K562 (cell line): Measurements from ENCODE around the gene B3GALT5. TPM values are rescaled to one million over a fixed set of nuclear protein-coding genes. Genes with fewer than 3 reads are reported as not detected.

Source experiments
- ATAC-seq: fragments of 200-7000 bp; cut with Tn5 transposase; 3 replicates; pipeline ENCODE4 v1.9.1; 2020; ENCODE audit warnings: moderate library complexity
- BruUV-seq: library from RNA; stranded (reverse); fragments of 400-500 nt; replicated peaks from 2 replicates; lab custom pipeline; 2021; lab: Mats Ljungman, UMichigan
- CTCF ChIA-PET: fragments of 300-600 bp; formaldehyde crosslinking; extraction: SDS; loops from one replicate; lab custom pipeline; 2021; ENCODE audit warnings: low intra/inter-chr PET ratio; lab: Yijun Ruan, JAX
- POLR2A ChIA-PET: fragments of 300-600, 350-650 bp; sonication (Branson Sonifier 250); formaldehyde crosslinking; extraction: SDS; loops from one replicate; lab custom pipeline; 2021; ENCODE audit warnings: antibody characterized with exemption, inconsistent platforms; lab: Yijun Ruan, JAX
- DNase-seq, 4 experiments: peaks; one replicate each; pipeline versions ENCODE4 v3.0.0 to v3.0.0-alpha.2; 2011 to 2018; ENCODE audit warnings: low spot score in 3 of 4, mixed read lengths in 3 of 4; ENCODE audit errors: extremely low read depth in 1 of 4
- FAIRE-seq: peaks from 2 replicates; lab custom pipeline; 2011; peaks lifted over from hg19 to GRCh38; lab: Jason Lieb, UNC
- H2AFZ ChIP-seq: 2 replicates; pipeline ENCODE4 v1.6.0; 2011; ENCODE audit warnings: low read depth, low read length, control low read depth, inconsistent platforms
- H3K27ac ChIP-seq: fragments of 200-600 bp; 3 replicates; pipeline ENCODE4 v1.8.0; 2011; ENCODE audit warnings: low read depth, mild to moderate bottlenecking, control low read depth, inconsistent platforms, low read length, moderate library complexity, mixed read lengths; ENCODE audit errors: extremely low read depth
- H3K27me3 ChIP-seq, 2 experiments: fragments of 300-600 bp in 1 of 2; 2 replicates in 1 of 2; 3 replicates in 1 of 2; pipeline versions ENCODE4 v1.6.0 to v1.8.0; 2011; ENCODE audit warnings: inconsistent platforms in 2 of 2, low read length in 2 of 2, mild to moderate bottlenecking in 1 of 2, mixed read lengths in 1 of 2, moderate library complexity in 1 of 2; ENCODE audit not compliant: control insufficient read depth in 2 of 2, insufficient read depth in 2 of 2
- H3K36me3 ChIP-seq: fragments of 300-600 bp; 3 replicates; pipeline ENCODE4 v1.8.0; 2011; ENCODE audit warnings: mild to moderate bottlenecking, low read length, inconsistent platforms; ENCODE audit not compliant: control insufficient read depth, insufficient read depth
- H3K4me1 ChIP-seq, 2 experiments: fragments of 200-600 bp in 1 of 2; replicated peaks in 1 of 2; 2 replicates in 1 of 2; 3 replicates in 1 of 2; pipeline versions ENCODE4 v1.5.1 to v1.8.0; 2011; ENCODE audit warnings: inconsistent platforms in 2 of 2, low read length in 2 of 2, mild to moderate bottlenecking in 1 of 2, mixed read lengths in 1 of 2, moderate library complexity in 1 of 2; ENCODE audit not compliant: control insufficient read depth in 2 of 2, insufficient read depth in 2 of 2
- H3K4me2 ChIP-seq: 2 replicates; pipeline ENCODE4 v1.6.1; 2011; ENCODE audit warnings: low read length, control low read depth, inconsistent platforms, mixed read lengths; ENCODE audit not compliant: insufficient read depth
- H3K4me3 ChIP-seq: fragments of 200-600 bp; sonication (generic), shearing (Covaris generic); 2 replicates; pipeline ENCODE4 v1.5.1; 2016; ENCODE audit warnings: control low read depth, inconsistent platforms
- H3K79me2 ChIP-seq: fragments of 200-600 bp; 3 replicates; pipeline ENCODE4 v1.8.0; 2011; ENCODE audit warnings: low read length, inconsistent platforms; ENCODE audit not compliant: control insufficient read depth, insufficient read depth
- H3K9ac ChIP-seq, 2 experiments: 2 replicates each; pipeline versions ENCODE4 v1.6.0 to v1.6.1; 2011; ENCODE audit warnings: low read depth in 2 of 2, low read length in 2 of 2, control low read depth in 1 of 2, inconsistent platforms in 1 of 2, mild to moderate bottlenecking in 1 of 2, mixed read lengths in 1 of 2; ENCODE audit not compliant: insufficient read depth in 1 of 2
- H3K9me1 ChIP-seq: one replicate; pipeline ENCODE4 v1.6.0; 2011; ENCODE audit warnings: inconsistent platforms, mild to moderate bottlenecking, low read length, moderate library complexity; ENCODE audit not compliant: control insufficient read depth, insufficient read depth
- H3K9me3 ChIP-seq: replicated peaks from 2 replicates; pipeline ENCODE4 v1.5.1; 2011; ENCODE audit warnings: low read depth, low read length, inconsistent platforms; ENCODE audit not compliant: control insufficient read depth, insufficient read depth
- H4K20me1 ChIP-seq: replicated peaks from 2 replicates; pipeline ENCODE4 v1.6.1; 2011; ENCODE audit warnings: low read length, inconsistent platforms, mixed read lengths; ENCODE audit not compliant: control insufficient read depth, insufficient read depth
- BRCA1 ChIP-seq, 2 experiments: fragments of 450-650 bp in 1 of 2; sonication (generic) in 1 of 2; formaldehyde crosslinking in 1 of 2; IDR thresholded peaks; 2 replicates each; pipeline versions ENCODE4 v1.5.0 to v1.6.1; 2017 to 2020; ENCODE audit warnings: mild to moderate bottlenecking in 1 of 2, missing genetic modification reagents in 1 of 2
- CXXC5 ChIP-seq: fragments of 250-450 bp; sonication (Bioruptor Pico); IDR thresholded peaks from 2 replicates; pipeline ENCODE4 v1.8.0; 2022; ENCODE audit warnings: inconsistent platforms, mild to moderate bottlenecking, moderate library complexity
- POLR3G ChIP-seq: IDR thresholded peaks from 2 replicates; pipeline ENCODE4 v1.6.1; 2011; ENCODE audit not compliant: insufficient read length, insufficient replicate concordance; ENCODE audit errors: extremely low read depth
- SRSF3 ChIP-seq: fragments of 200-400 bp; formaldehyde crosslinking; IDR thresholded peaks from 2 replicates; pipeline ENCODE4 v1.6.1; 2016; ENCODE audit warnings: mild to moderate bottlenecking, low read length, moderate library complexity; ENCODE audit not compliant: insufficient read depth
- ZNF212 ChIP-seq: fragments of 450-650 bp; formaldehyde crosslinking; IDR thresholded peaks from 2 replicates; pipeline ENCODE4 v1.4.0; 2020; ENCODE audit warnings: mild to moderate bottlenecking
- ZNF551 ChIP-seq: fragments of 250-450 bp; sonication (Bioruptor Pico); IDR thresholded peaks from 2 replicates; pipeline ENCODE4 v1.5.0; 2021; ENCODE audit warnings: mild to moderate bottlenecking, moderate library complexity
- WGBS: fragments of 100-300 bp; shearing (Covaris generic); methylation state at CpG from one replicate; pipeline ENCODE4 v1.1.6; 2016; ENCODE audit warnings: low coverage, mixed read lengths; ENCODE audit not compliant: insufficient coverage; ENCODE audit errors: missing lambda C conversion rate; 5-methylcytosine and 5-hydroxymethylcytosine counted together
- in situ Hi-C: fragments of 300-500 bp; cut with MboI; formaldehyde crosslinking; loops from 4 replicates; pipeline ENCODE4 v1.15.0; 2018; ENCODE audit warnings: inconsistent platforms, mixed read lengths
- intact Hi-C: fragments of 100-400 bp; cut with micrococcal nuclease; formaldehyde crosslinking; loops from 2 replicates; pipeline ENCODE4 v1.14.2; 2022
- polyA plus RNA-seq, 8 experiments: library from polyadenylated mRNA; depleted of rRNA in 4 of 8; stranded (reverse) in 5 of 8; unstranded in 3 of 8; fragments of >200 nt; fragmentation: Nextera tagmentation in 2 of 8; fragmentation: Illumina TruSeq in 1 of 8; extraction: Ambion mirVana in 2 of 8; extraction: Trizol in 1 of 8; gene quantifications; 2 replicates each; pipeline versions ENCODE4 v1.2.1 to v1.2.3, GENCODE V29; 2011 to 2014; ENCODE audit warnings: inconsistent platforms in 1 of 8, missing spikeins in 1 of 8
- total RNA-seq, 7 experiments: library from RNA; depleted of rRNA in 6 of 7; stranded (reverse); fragments of >200 nt in 6 of 7; fragmentation: Illumina TruSeq in 2 of 7; extraction: Trizol in 2 of 7; gene quantifications; 2 replicates each; pipeline versions ENCODE4 v1.2.1 to v1.2.3, GENCODE V29; 2011 to 2021; ENCODE audit warnings: low replicate concordance in 1 of 7
- TF ChIP-seq, protein P1 (sequence below): fragments of 250-450 bp; sonication (Bioruptor Pico); IDR thresholded peaks from 2 replicates; pipeline ENCODE4 v1.5.0; 2021; ENCODE audit warnings: mild to moderate bottlenecking, borderline replicate concordance
- TF ChIP-seq, protein P2 (sequence below), 3 experiments: IDR thresholded peaks in 2 of 3; conservative IDR thresholded peaks in 1 of 3; 2 replicates each; pipeline ENCODE4 v1.5.1; 2011 to 2012; ENCODE audit warnings: low read length in 3 of 3, mild to moderate bottlenecking in 3 of 3, control low read depth in 2 of 3, improper control_type of control experiment in 1 of 3, inconsistent platforms in 1 of 3, low read depth in 1 of 3, mixed read lengths in 1 of 3, moderate library complexity in 1 of 3; ENCODE audit not compliant: insufficient read depth in 2 of 3
- TF ChIP-seq, protein P3 (sequence below): fragments of 450-650 bp; formaldehyde crosslinking; IDR thresholded peaks from 2 replicates; pipeline ENCODE4 v1.4.0; 2020; ENCODE audit warnings: mild to moderate bottlenecking

The B3GALT5 gene
- total and polyA plus RNA-seq, 9 of the 15 experiments (the other 6 are each of a cell fraction or from before 2014, with no cell fraction given) = 0.02 TPM; not detected in 8

DNA sequence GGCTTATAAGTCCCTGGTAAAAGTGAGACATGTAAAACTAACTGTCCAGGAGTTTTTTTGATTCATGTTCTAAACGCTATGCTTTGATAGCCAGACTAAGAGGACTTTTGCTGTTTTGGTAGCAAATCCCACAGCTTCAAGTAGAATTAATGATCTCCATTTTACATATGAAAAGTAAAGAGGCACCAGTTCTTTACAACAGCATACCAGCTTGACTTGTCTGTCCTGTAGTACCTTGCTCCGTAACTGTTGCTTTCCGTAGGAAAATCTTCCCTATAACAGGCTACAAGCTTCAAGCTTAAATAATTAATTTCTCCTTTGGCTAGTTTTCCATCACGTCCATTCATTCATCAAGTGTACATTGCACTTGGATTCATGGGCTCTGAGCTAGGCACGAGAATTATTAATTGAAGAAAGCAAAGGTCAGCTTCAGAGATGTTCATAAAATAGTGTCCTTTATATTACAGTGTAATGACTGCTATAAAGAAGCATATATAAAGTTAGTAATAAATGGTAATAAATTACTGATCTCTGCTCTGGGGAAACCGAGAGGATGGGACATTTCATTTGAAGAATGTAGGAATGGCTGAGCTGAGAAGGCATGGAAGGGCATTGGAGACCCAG, 29.2 kb downstream of the B3GALT5 start:
- ChIA-PET POLR2A (interaction anchor here (0.5 to 1.0 kb wide), 2 partner anchors 11 to 472 kb away, joined by 4 read pairs; no protein-coding TSS in a partner anchor), CTCF (no interaction called here)
- no peak overlapping the region for H3K4me2 ChIP-seq
- H3K27ac ChIP-seq = no peak overlapping the region
- no TSS peak for BruUV-seq
- no peak overlapping the region for H3K4me3 ChIP-seq
- H3K4me1 ChIP-seq = no peaks in the 10 kb centered on the region
- H3K9me3 ChIP-seq = no peaks in the 10 kb centered on the region
- H3K79me2 ChIP-seq = no peaks in the 10 kb centered on the region
- no peaks in the 10 kb centered on the region for H3K36me3 ChIP-seq
- peaks cover 28 to 36% of the 10 kb centered on the region in 2 experiments for H3K27me3 ChIP-seq
- DNase-seq = no peak
- no peaks in the 10 kb centered on the region for H4K20me1 ChIP-seq
- intact Hi-C loops (no loop called here), in situ Hi-C loops (no loop called here)
- no peak for ATAC-seq
- WGBS = 0% methylated on average over 6 of the region's 6 CpGs
- H3K9me1 ChIP-seq = no peaks in the 10 kb centered on the region
- FAIRE-seq = no peak
- no peak overlapping the region for H2AFZ ChIP-seq
- TF ChIP-seq, protein P1, sequence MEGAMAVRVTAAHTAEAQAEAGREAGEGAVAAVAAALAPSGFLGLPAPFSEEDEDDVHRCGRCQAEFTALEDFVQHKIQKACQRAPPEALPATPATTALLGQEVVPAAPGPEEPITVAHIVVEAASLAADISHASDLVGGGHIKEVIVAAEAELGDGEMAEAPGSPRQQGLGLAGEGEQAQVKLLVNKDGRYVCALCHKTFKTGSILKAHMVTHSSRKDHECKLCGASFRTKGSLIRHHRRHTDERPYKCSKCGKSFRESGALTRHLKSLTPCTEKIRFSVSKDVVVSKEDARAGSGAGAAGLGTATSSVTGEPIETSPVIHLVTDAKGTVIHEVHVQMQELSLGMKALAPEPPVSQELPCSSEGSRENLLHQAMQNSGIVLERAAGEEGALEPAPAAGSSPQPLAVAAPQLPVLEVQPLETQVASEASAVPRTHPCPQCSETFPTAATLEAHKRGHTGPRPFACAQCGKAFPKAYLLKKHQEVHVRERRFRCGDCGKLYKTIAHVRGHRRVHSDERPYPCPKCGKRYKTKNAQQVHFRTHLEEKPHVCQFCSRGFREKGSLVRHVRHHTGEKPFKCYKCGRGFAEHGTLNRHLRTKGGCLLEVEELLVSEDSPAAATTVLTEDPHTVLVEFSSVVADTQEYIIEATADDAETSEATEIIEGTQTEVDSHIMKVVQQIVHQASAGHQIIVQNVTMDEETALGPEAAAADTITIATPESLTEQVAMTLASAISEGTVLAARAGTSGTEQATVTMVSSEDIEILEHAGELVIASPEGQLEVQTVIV = no peak
- no peak for TF ChIP-seq ZNF551 (CRISPR knock-in tag)
- no peak for TF ChIP-seq POLR3G
- TF ChIP-seq, protein P2, sequence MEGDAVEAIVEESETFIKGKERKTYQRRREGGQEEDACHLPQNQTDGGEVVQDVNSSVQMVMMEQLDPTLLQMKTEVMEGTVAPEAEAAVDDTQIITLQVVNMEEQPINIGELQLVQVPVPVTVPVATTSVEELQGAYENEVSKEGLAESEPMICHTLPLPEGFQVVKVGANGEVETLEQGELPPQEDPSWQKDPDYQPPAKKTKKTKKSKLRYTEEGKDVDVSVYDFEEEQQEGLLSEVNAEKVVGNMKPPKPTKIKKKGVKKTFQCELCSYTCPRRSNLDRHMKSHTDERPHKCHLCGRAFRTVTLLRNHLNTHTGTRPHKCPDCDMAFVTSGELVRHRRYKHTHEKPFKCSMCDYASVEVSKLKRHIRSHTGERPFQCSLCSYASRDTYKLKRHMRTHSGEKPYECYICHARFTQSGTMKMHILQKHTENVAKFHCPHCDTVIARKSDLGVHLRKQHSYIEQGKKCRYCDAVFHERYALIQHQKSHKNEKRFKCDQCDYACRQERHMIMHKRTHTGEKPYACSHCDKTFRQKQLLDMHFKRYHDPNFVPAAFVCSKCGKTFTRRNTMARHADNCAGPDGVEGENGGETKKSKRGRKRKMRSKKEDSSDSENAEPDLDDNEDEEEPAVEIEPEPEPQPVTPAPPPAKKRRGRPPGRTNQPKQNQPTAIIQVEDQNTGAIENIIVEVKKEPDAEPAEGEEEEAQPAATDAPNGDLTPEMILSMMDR (IDR thresholded peaks at IDR 0.05 in 2 of 3, conservative IDR thresholded peaks at IDR 0.05 in 1 of 3; ENCODE audit: insufficient read depth in 2 of 3, low read depth in 1 of 3, low read length in 3 of 3) = no peak
- TF ChIP-seq SRSF3 = no peak
- TF ChIP-seq CXXC5 (CRISPR knock-in tag) = no peak
- TF ChIP-seq ZNF212 = no peak
- TF ChIP-seq, protein P3, sequence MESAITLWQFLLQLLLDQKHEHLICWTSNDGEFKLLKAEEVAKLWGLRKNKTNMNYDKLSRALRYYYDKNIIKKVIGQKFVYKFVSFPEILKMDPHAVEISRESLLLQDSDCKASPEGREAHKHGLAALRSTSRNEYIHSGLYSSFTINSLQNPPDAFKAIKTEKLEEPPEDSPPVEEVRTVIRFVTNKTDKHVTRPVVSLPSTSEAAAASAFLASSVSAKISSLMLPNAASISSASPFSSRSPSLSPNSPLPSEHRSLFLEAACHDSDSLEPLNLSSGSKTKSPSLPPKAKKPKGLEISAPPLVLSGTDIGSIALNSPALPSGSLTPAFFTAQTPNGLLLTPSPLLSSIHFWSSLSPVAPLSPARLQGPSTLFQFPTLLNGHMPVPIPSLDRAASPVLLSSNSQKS = no peak
- no peak for TF ChIP-seq BRCA1 (IDR thresholded peaks at IDR 0.05)
- TF ChIP-seq BRCA1 (CRISPR knock-in tag; IDR thresholded peaks at IDR 0.05) = no peak
- no peak overlapping the region for H3K9ac ChIP-seq
